Hematopoietic multipotent progenitor cell treated with erythropoietin and hydrocortisone succinate and interleukin-3 and kit ligand, for 4 days (in vitro differentiated cells): Measurements from ENCODE around the gene HNRNPK.

Experiments used
- DNase-seq: peaks from one replicate; pipeline ENCODE4 v3.0.0-alpha.2; 2015

Gene HNRNPK

DNA sequence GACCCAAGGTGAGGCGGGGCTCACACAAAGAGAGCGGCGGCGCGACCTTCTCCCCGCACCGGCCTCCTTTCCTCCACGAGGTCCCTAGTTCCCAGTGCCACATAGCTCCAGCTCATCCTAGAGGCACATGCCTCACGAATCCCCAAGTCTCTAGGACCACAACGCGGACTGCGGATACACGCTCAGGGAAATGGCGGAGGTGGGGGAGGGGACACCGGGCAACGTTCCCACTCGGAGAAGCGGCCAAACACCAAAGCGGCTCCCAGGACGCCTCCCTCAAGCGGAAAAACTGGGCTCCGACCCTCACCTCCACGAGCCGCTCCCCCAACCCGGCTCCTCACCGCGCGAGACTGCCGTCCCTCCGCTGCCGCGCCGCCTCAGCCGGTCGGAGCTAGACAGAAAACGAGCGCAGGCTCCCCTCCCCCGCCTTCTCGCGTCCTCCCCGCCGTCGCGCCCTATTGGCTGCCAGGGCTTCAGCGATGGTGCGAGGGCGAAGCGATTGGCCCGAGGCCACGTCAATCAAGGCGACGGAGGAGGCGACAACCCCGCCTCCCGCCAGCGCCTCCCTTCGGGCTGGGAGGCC, at the start of gene HNRNPK:
Gene HNRNPK (minus strand): TSS at position 404 of the 583 bp plus-strand sequence. CDS start 1,963 bp downstream, outside the sequence.
- DNase-seq: peak; percentile 99

DNA sequence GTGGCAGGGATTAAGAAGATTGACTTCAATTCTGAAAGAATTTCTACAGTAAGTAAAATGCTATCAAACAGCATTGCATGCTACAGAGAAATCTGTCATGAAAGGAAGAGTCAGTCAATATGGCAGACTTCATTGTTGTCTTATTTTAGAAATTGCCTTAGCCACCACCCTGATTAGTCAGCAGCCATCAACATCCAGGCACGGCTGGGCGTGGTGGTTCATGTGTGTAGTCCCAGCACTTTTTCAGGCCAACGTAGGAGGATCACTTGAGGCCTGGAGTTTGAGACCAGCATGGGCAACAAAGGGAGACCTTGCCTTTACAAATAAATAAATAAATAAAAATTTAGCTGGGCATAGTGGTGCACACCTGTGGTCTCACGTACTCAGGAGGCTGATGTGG, 47.2 kb upstream of the HNRNPK start:
- no peak for DNase-seq

DNA sequence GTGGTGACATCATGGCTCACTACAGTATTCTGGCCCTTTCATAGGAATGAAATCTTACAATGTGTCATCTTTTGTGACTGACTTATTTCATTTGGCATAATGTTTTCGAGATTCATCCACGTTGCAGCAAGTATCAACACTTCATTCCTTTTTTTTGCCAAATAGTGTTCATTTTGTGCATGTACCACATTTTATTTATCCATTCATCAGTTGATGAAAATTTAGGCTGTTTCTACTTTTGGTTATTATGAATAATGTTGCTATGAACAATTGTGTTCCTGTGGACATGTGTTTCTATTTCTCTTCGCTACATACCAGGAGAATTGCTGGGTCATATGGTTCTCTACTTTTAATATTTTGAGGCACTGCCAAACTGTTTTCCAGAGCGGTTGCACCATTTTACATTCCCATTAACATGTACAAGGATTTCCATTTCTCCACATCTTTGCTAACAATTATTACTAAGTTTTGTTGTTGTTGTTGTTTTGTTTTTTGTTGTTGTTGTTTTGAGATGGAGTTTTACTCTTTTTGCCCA, 44.1 kb upstream of the HNRNPK start:
- no peak for DNase-seq

DNA sequence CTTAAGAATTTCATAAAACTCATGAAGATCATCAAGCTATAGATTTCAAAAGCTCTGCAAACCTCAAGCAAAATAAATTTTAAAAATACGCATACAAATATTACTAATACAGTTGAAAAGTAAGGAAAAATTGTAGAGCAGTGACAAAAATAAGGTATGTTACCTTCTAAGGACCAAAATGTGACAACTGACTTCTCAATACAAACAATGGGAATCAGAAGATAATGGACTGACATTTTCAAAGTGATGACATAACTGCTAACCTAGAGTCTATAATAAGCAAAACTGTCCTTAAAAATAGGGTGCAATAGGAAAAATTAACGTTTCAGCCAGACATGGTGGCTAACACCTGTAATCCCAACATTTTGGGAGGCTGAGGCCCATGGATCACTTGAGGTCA, 27.6 kb upstream of the HNRNPK start:
- no peak for DNase-seq

DNA sequence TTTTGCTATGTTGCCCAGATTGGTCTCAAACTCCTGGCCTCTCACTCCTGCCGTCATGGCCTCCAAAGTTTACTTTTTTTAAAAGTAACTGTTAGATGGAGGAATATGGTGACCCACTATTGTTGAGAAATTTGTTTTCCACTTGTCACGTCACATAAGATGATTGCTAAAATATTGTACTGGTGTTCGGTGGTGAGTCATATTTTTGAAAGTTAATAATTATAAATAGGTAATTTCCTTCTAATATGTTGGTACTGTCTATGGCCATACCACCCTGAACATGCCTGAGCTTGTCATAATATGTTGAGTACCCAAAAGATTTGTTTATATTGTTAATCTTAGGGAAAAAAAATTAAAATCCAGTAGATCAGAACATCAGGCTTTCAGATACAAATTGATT, 23.2 kb upstream of the HNRNPK start:
- no peak for DNase-seq

DNA sequence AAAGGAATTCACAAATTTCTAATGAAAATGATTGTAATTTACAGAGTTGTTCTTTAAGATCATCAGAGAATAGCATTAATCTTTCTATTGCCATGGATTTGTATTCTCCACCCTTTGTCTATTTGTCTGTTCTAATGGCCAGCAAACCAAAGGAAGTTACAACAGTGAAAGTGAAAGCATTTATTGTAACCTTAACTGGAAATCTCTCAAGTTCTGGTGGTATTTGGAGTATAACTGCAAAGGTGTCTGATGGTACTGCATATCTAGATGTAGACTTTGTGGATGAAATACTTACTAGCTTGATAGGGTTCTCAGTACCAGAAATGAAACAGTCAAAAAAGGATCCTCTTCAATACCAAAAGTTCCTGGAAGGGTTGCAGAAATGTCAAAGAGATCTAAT, 22.3 kb upstream of the HNRNPK start:
- DNase-seq: peak; percentile 10

DNA sequence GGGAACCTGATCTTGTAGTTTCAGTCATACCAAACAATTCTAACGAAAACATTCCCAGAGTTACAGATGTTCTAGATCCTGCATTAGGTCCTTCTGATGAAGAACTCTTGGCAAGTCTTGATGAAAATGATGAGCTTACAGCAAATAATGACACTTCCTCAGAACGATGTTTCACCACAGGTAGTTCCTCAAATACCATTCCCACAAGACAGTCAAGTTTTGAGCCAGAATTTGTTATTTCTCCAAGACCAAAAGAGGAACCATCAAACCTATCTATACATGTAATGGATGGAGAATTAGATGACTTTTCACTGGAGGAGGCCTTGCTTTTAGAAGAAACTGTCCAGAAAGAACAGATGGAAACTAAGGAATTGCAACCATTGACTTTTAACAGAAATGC, 21.6 kb upstream of the HNRNPK start:
- DNase-seq: peak; percentile 39

DNA sequence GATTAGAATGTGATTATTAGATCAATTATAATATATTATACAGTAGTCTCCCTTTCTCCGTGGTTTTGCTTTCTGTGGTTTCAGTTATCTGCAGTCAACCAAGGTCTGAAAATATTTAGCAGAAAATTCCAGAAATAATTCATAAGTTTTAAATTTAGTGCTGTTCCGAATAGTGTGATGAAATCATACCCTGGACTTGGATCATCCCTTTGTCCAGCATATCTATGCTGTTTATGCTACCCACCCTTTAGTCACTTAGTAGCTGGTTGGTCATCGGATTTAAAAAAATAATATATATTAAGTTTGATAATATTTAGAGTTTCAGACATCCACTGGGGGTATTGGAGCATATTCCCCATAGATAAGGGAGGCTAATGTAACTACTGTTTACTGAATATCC, 20.2 kb upstream of the HNRNPK start:
- no peak for DNase-seq

DNA sequence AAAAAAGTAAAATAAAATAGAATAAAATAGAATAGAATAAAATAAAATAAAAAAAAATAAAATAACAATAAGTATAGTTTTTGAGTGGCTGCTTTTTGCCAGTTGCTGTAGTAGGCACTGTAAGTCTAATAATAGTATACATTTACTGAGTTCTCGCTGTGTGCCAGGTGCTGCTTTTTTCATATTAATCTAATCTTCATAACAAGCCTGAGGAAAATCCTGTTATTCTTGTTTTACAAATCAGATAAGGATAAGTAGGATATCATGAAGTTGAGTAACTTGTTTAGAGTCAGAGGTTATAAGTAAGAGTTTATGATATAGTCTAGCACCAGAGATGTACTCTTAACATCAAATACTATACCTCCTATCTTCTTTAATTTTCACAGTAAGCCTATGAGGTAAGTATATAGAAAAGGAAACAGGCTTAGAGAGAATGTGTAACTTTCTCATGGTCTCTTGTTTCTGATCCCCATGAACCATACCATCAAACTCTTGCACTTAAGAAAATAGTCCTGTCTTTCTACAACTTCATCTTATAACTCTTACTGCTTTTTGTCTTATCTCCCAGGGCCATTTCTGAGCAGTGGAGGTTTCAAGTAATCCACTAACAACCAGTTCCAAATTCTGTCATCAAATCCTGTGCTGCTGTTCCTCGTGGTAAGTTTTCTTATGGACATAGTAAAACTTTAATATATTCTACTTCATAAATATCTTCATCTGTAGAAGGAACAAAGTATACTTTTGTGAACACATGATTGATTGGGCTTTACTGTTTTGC, 19.3 kb upstream of the HNRNPK start:
- peak; percentile 10 for DNase-seq

DNA sequence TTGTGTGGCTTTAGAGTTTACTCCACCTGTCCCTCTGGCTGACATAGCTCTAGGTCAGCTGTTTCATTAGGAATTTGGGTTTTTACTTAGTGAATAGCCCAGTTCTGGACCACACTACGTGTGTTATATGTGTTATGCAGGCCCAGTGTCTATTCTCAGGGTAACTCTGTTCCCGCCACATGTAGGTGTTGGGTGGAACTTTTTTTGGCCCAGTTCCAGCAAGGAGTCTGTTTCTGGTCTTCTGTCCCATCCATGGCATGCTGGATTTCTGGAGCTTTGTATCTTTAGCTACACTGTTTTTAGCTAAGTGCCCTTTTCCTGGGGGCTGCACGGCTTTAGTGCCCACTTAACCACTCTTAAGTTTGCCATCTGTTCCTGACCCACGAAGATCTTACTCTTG, 16.1 kb upstream of the HNRNPK start:
- DNase-seq: no peak

DNA sequence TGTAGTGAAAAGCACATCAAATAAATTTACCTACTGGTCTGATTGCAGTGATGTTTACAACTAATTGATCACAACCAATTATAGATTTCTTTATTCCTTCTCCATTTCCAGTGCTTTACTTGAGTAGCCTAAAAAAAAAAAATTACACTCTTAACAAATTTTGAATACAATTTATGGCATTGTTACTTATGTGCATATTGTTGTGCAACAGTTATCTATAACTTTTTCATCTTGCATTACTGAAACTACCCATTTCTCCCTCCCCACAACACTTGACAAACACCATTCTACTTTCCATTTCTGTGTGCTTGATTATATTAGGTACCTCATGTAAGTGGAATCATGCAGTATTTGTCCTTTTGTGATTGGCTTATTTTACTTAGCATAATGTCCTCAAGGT, 12.9 kb upstream of the HNRNPK start:
- no peak for DNase-seq

DNA sequence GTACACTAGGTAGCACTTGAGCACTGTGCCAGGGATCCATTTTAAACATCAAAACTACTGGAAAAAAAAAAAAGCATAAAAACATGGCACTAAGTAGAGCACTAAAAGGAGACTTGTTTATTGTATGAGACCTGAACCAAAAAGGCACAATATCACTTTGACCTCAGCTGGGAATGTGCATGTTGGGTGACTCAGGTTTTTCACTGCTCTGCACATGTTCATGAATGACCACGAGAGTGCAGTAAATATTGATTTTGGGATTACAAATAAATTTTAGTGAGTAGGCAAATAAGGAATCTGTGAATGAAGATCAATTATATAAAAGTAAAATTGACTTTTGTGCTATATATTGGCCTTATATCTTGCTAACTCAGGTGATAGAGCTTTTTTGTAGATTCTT, 12.4 kb upstream of the HNRNPK start:
- no peak for DNase-seq

DNA sequence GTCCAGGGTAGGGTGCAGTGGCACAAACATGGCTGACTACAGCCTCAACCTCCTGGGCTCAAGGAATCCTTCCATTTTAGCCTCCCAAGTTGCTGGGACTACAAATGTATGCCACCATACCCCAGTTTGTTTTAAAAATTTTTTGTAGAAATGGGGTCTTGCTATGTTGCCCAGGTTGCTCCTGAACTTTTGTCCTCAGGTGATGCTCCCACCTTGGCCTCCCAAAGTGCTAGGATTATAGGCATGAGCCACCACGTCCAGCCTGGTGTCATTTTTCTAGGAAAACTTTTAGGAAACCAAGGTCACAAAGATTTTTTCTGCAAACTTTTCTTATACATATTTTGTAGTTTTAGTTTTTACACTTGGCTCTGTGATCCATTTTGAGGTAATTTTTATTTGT, 11.3 kb upstream of the HNRNPK start:
- DNase-seq: no peak

DNA sequence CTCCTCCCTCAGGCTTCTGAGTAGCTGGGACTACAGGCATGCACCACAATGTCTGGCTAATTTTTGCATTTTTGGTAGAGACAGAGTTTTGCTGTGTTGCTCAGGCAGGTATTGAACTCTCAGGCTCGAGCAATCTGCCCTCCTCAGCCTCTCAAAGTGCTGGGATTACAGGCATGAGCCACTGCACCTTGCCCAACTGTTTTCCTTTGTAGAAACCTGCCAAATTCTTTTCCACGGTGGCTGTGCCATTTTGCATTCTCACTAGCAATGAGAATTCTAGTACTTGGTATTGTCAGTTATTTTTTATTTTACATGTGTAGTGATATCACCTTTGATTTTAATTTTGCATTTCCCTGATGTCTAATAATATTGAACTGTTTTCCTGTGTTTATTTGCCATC, 8.4 kb upstream of the HNRNPK start:
- no peak for DNase-seq

DNA sequence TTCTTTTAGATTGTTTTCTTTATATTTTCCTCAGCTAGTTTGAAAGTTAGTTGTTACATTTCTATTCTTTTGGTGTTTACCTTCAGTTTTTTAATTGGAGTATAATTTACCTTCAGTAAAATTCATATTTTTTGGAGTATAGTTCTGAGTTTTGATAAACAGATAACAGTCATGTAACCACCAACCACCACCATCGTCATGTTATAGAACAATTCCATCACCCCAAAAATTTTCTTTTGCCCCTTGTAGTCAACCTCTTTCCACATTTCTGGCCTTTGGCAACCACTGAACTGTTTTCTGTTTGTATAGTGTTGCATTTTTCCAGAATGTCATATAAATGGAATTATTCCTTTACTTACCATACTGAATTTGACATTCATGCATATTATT, 7.4 kb upstream of the HNRNPK start:
- DNase-seq: no peak

DNA sequence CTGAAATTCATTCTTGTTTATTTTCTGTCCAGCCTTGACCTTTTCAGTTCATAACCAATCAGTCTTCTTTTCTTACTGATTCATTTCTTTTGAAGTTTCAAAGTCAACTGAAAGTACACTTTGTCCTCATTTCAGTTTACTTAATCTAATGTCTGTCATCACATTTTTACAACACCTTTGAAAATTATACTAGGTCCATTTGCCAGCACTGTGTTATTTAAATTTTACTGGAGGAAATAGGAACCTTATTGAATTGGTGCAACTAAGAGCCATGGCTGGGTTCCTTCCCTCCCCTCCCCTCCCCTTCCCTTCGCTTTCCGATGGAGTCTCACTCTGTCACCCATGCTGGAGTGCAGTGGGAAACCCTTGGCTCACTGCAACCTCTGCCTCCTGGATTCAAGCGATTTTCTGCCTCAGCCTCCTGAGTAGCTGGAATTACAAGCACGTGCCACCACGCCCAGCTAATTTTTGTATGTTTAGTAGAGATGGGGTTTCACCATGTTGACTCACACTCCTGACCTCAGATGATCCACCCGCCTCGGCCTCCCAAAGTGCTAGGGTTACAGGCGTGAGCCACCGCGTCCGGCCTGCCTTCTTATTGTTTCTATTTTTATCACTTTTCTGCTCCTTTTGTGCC, 6.9 kb upstream of the HNRNPK start:
- peak; percentile 41 for DNase-seq

DNA sequence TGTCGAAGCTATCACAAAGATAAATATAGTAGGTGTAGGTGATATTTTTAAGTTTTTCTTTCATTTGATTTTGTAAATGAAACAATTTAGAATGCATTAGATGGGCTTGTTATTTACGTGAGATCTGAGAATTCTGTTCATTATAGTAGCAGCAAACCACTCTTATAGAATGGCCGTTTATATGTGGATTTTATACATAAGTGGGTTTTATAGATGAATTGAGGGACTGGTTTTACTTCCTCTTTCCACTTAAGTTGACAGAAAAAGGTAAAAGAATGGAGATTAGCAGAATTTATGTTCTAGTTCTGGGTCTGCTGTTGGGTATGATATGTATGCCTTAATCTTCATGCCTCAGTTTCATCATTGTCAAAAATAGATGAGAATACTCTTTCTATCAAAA, 6.2 kb upstream of the HNRNPK start:
- DNase-seq: peak; percentile 61

DNA sequence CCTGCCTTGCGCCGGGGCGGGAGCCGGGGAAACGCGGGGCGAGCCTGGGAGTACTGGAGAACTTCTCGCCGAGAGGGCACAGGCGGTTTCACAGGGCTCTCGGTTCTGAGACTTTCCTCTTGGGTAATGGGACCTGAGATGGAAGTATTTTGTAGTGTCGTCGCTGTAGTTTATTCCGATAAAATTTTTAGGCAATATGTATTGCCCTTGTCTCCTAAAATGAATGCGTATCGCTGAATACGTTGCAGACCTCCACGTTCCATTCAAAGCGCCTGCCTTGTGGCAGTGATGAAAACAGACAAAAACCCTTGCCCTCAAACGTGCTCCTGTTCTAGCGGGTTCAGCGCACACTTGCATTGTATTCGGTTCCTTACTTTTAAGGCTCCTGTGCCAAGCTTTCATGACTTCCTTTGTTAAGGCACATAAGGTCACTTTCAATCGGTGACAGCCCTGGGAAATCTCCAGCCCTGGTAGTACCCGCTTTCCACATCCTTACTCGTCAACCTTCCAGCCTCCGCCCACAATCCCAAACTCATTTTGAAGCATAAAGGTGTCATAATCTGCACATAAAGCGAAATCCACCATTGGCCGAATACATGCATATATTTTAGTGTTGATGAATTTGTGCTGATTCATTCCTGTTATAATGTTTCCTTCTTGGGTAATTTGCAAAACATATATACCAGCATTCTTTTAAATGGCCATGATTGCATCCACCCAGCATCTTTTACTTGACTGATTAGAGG, 1.3 kb upstream of the HNRNPK start:
- DNase-seq: peak; percentile 74

DNA sequence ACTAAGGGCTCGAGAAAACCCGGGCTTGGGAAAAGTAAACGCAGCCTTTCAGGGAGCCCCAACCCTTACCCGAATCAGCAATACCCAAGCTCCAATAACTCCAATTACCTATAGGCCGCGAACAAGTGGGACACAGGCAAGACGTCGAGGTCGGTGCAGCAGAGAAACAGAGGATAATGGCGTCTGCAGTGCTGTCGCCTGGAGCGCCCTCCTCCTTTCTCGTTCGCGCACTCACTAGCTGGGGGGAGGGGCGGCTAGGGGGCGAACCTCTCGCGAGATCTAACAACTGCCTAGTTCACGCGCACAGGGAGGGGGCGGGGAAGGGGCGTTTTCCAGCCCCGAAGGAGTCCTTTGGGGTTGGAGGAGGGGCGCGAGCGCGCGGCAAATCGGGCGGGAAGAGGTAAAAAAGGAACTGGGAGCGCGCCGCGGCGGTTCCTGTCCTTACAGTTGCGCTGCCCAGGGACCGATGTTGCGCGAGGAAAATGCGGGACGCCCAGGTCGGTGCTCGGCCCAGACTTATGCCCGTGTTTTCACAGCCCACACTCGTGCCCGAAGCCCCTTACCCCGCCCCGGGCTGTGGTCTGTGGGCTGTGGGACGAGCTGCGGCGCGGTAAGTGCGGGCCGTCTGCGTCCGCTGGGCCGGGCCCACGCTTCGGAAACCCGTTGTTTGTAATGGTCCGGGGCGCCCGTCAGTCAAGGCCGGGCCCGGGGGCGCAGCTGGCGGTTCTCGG, 545 bp upstream of the HNRNPK start, which contains the start of gene RMI1:
Gene RMI1 (plus strand): TSS at position 411 of the 731 bp plus-strand sequence. CDS start 20,182 bp downstream, outside the sequence.
- peak; percentile 100 for DNase-seq

DNA sequence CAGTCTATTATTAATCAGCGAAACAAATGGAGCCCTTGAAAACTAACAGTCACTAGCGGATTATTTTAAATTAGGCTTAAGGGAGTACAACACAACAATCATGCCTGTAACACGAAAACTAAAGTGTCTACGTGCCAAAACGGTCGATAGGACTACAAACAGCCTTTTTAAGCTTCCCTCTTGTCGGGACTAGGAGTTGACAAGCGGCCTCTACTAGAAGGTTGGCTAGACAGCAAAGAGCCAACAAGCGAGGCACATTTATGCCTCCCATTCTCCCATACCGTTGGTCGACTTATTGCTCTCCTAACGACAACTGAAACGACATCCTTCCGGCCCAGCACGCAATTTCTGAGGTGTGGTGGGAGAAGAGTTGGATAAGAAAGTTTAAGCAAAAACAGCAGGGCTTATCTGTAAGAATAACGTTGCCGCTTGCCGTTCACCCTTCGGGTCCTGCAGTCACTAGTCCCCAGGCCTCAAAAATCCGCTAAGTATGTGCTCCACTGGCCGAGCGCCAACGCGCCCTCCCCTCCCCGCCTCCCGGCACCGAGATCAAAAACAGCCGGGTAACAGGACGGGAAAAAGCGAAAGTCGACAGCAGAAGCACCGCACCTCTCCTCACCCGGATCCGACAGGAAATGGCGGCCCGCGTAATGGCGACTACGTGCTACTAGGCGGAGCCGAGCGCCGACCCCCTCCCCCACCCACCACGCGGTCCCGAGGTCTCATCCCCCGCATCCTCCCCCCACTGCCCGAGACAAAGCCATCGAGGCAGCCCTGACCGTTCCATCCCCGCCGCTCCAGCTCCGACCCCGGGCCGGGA, 813 bp downstream of the HNRNPK start:
- peak; percentile 94 for DNase-seq

DNA sequence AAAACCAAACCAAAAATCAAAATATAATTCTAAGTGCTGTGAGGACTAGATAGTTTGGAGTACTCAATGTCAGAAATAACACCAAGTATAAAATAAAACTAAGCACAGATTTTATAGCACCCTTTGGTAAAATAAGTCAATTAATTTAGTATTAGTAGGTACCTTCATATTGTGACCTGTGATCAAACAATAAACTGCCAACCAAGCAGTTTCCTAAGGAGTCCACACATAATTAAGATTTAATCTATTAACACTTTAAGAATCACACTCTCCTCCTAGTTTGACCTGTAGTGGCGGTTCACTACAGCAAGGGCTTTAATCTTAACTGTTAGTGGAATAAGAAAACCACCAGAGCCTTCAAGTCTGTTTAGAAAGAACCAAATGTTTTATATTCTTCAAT, 2.8 kb downstream of the HNRNPK start:
- no peak for DNase-seq

DNA sequence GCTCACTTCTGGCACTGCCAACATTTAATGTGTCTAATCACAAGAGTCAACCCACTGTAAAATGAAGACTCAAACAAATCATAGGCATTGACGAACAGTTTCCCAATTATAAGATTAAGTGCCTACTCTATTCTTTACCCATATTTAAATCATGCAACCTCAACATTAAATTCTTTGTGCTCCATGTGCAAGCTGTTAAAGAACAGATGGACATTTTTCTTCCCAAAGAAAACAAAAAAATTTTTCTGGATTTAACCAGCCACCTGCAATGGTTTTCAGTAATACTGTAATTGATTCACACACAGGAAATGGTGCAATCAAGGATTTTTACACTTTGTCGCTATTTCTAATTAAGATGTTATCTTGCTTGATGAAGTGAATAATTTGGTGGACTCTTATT, 3.6 kb downstream of the HNRNPK start:
- DNase-seq: no peak
